Mesenchymal stem cell (in vitro differentiated cells and primary cell): ENCODE measurements around the gene USP6NL.

ENCODE experiments used
- DNase-seq: peaks from one replicate; pipeline ENCODE4 v3.0.0-alpha.2; 2013
- H2AFZ ChIP-seq: one replicate; pipeline ENCODE4 v1.6.1; 2013; ENCODE audit warnings: low read depth, mild to moderate bottlenecking, control low read depth, inconsistent platforms, low read length, moderate library complexity
- H2AK5ac ChIP-seq: 2 replicates; pipeline ENCODE4 v1.6.1; 2013; ENCODE audit warnings: low read length, moderate library complexity, mild to moderate bottlenecking, inconsistent platforms; ENCODE audit not compliant: severe bottlenecking
- H2BK120ac ChIP-seq: one replicate; pipeline ENCODE4 v1.6.1; 2013; ENCODE audit warnings: low read depth, mild to moderate bottlenecking, inconsistent platforms, low read length, moderate library complexity
- H2BK12ac ChIP-seq, 2 experiments: one replicate each; pipeline ENCODE4 v1.6.1; 2013; ENCODE audit warnings: inconsistent platforms in 2 of 2, low read length in 2 of 2, mild to moderate bottlenecking in 2 of 2, moderate library complexity in 2 of 2, control low read depth in 1 of 2
- H2BK15ac ChIP-seq: one replicate; pipeline ENCODE4 v1.6.1; 2013; ENCODE audit warnings: mild to moderate bottlenecking, low read depth, inconsistent platforms; ENCODE audit not compliant: poor library complexity, severe bottlenecking
- H2BK5ac ChIP-seq: 2 replicates; pipeline ENCODE4 v1.6.1; 2013; ENCODE audit warnings: low read depth, mild to moderate bottlenecking, low read length, control low read depth, inconsistent platforms; ENCODE audit not compliant: poor library complexity, severe bottlenecking
- H3K14ac ChIP-seq, 2 experiments: one replicate each; pipeline ENCODE4 v1.6.1; 2013; ENCODE audit warnings: inconsistent platforms in 2 of 2, low read length in 2 of 2, control low read depth in 1 of 2, mild to moderate bottlenecking in 1 of 2, moderate library complexity in 1 of 2
- H3K18ac ChIP-seq, 2 experiments: one replicate each; pipeline ENCODE4 v1.6.1; 2013; ENCODE audit warnings: inconsistent platforms in 2 of 2, low read length in 2 of 2, control low read depth in 1 of 2, low read depth in 1 of 2, mild to moderate bottlenecking in 1 of 2
- H3K23ac ChIP-seq, 2 experiments: one replicate each; pipeline ENCODE4 v1.6.1; 2013; ENCODE audit warnings: inconsistent platforms in 2 of 2, low read length in 2 of 2, mild to moderate bottlenecking in 2 of 2, moderate library complexity in 2 of 2, control low read depth in 1 of 2
- H3K27ac ChIP-seq: 2 replicates; pipeline ENCODE4 v1.5.1; 2013; ENCODE audit warnings: mild to moderate bottlenecking, moderate library complexity, low read length, control low read depth, inconsistent platforms; ENCODE audit not compliant: poor library complexity, severe bottlenecking
- H3K27me3 ChIP-seq, 2 experiments: 2 replicates each; pipeline versions ENCODE4 v1.6.1 to v1.7.0; 2013; ENCODE audit warnings: low read length in 2 of 2, mild to moderate bottlenecking in 2 of 2, moderate library complexity in 2 of 2, control low read depth in 1 of 2, inconsistent platforms in 1 of 2; ENCODE audit not compliant: control insufficient read depth in 1 of 2, insufficient read depth in 1 of 2
- H3K36me3 ChIP-seq, 2 experiments: 2 replicates each; pipeline versions ENCODE4 v1.6.1 to v1.7.0; 2013; ENCODE audit warnings: low read length in 2 of 2, control low read depth in 1 of 2, inconsistent platforms in 1 of 2, low read depth in 1 of 2, mild to moderate bottlenecking in 1 of 2; ENCODE audit not compliant: insufficient read depth in 2 of 2, control insufficient read depth in 1 of 2
- H3K4ac ChIP-seq, 2 experiments: one replicate each; pipeline ENCODE4 v1.6.1; 2013; ENCODE audit warnings: inconsistent platforms in 2 of 2, low read length in 2 of 2, mild to moderate bottlenecking in 2 of 2, moderate library complexity in 2 of 2, control low read depth in 1 of 2, low read depth in 1 of 2
- H3K4me1 ChIP-seq: 2 replicates; pipeline ENCODE4 v1.6.1; 2013; ENCODE audit warnings: low read depth, low read length, control low read depth; ENCODE audit not compliant: control insufficient read depth, insufficient read depth
- H3K4me2 ChIP-seq: 2 replicates; pipeline ENCODE4 v1.6.1; 2013; ENCODE audit warnings: low read length, mild to moderate bottlenecking, inconsistent platforms; ENCODE audit not compliant: poor library complexity, severe bottlenecking
- H3K4me3 ChIP-seq, 2 experiments: 2 replicates each; pipeline versions ENCODE4 v1.5.1 to v1.7.0; 2013; ENCODE audit warnings: low read length in 2 of 2, mild to moderate bottlenecking in 2 of 2, control low read depth in 1 of 2, low read depth in 1 of 2; ENCODE audit not compliant: insufficient read depth in 1 of 2
- H3K79me1 ChIP-seq: replicated peaks from 2 replicates; pipeline ENCODE4 v1.6.1; 2013; ENCODE audit warnings: mild to moderate bottlenecking, control low read depth, low read length, inconsistent platforms; ENCODE audit not compliant: poor library complexity, severe bottlenecking
- H3K9ac ChIP-seq: 2 replicates; pipeline ENCODE4 v1.7.0; 2013; ENCODE audit warnings: mild to moderate bottlenecking, low read length, moderate library complexity
- H3K9me3 ChIP-seq: 2 replicates; pipeline ENCODE4 v1.7.0; 2013; ENCODE audit warnings: mild to moderate bottlenecking, low read length; ENCODE audit not compliant: control insufficient read depth
- H4K8ac ChIP-seq: one replicate; pipeline ENCODE4 v1.6.1; 2013; ENCODE audit warnings: inconsistent platforms, mild to moderate bottlenecking, low read length, moderate library complexity
- H4K91ac ChIP-seq: one replicate; pipeline ENCODE4 v1.6.1; 2013; ENCODE audit warnings: mild to moderate bottlenecking, low read length, inconsistent platforms
- WGBS: methylation state at CpG from one replicate; pipeline ENCODE4 v1.1.7; 2013; ENCODE audit warnings: mixed read lengths; 5-methylcytosine and 5-hydroxymethylcytosine counted together

The USP6NL gene

DNA sequence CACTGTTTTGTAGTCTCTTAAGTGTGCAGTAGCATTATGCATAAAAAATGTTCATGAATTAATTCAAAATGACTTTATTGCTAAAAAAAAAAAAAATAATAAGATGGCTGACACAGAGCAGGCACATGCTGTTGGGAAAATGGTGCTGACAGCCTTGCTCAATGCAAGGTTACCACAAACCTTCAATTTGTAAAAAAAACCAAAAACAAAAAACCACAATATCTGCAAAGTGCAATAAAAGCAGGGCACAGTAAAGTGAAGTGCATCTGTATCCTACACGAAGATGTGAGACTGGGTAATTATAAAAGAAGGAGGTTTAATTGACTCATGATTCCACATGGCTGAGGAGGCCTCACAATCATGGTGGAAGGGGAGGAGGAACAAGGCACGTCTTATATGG is 185.8 kb downstream of the USP6NL start:
- no peak overlapping the region for H3K4me2 ChIP-seq
- H3K9ac ChIP-seq, result no peak overlapping the region
- no peak overlapping the region for H2BK5ac ChIP-seq
- H3K4ac ChIP-seq, result no peak overlapping the region
- 74% methylated on average over 2 of the region's 2 CpGs for WGBS
- no peak overlapping the region for H2AK5ac ChIP-seq
- no peak overlapping the region for H3K4me3 ChIP-seq
- no peak overlapping the region for H2AFZ ChIP-seq
- H4K91ac ChIP-seq, result no peak overlapping the region
- H3K27ac ChIP-seq, result no peak overlapping the region
- no peaks in the 10 kb centered on the region for H3K36me3 ChIP-seq
- no peak overlapping the region for H2BK12ac ChIP-seq
- H2BK15ac ChIP-seq, result no peak overlapping the region
- DNase-seq, result no peak
- no peak overlapping the region for H4K8ac ChIP-seq
- H3K18ac ChIP-seq, result no peak overlapping the region
- H3K23ac ChIP-seq, result no peak overlapping the region
- H3K27me3 ChIP-seq, result peaks cover 0 to 6% of the 10 kb centered on the region in 2 experiments
- H3K79me1 ChIP-seq, result no peaks in the 10 kb centered on the region
- peaks cover 32% of the 10 kb centered on the region for H3K9me3 ChIP-seq
- H3K14ac ChIP-seq, result no peak overlapping the region
- no peaks in the 10 kb centered on the region for H3K4me1 ChIP-seq
- H2BK120ac ChIP-seq, result no peak overlapping the region

DNA sequence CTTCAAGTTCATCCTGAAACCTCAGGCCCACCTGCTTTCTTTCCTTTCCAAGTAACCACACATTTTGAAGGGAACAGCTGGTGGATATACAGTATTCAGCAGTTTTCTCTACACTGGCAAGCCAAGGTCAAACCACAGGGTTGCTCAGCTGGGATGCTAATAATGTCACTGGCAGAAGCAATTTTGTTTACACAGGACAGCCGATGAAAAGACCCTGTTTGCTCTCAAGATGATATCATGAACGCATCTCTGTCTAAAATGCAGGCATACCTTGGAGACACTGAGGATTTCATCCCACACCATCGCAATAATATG is 186.2 kb downstream of the USP6NL start:
- H3K4ac ChIP-seq, result no peak overlapping the region
- H3K9me3 ChIP-seq, result peaks cover 36% of the 10 kb centered on the region
- 60% methylated on average over 1 of the region's 3 CpGs for WGBS
- no peak overlapping the region for H2AFZ ChIP-seq
- no peak overlapping the region for H2BK120ac ChIP-seq
- H2AK5ac ChIP-seq, result no peak overlapping the region
- no peak overlapping the region for H2BK5ac ChIP-seq
- no peak overlapping the region for H3K18ac ChIP-seq
- H4K8ac ChIP-seq, result no peak overlapping the region
- peaks cover 0 to 4% of the 10 kb centered on the region in 2 experiments for H3K27me3 ChIP-seq
- H3K9ac ChIP-seq, result no peak overlapping the region
- DNase-seq, result peak; percentile 38
- no peak overlapping the region for H3K27ac ChIP-seq
- H3K36me3 ChIP-seq, result no peaks in the 10 kb centered on the region
- H3K79me1 ChIP-seq, result no peaks in the 10 kb centered on the region
- no peak overlapping the region for H3K4me2 ChIP-seq
- H3K23ac ChIP-seq, result no peak overlapping the region
- no peak overlapping the region for H3K14ac ChIP-seq
- H2BK15ac ChIP-seq, result no peak overlapping the region
- H4K91ac ChIP-seq, result no peak overlapping the region
- no peak overlapping the region for H2BK12ac ChIP-seq
- no peak overlapping the region for H3K4me3 ChIP-seq
- no peaks in the 10 kb centered on the region for H3K4me1 ChIP-seq

DNA sequence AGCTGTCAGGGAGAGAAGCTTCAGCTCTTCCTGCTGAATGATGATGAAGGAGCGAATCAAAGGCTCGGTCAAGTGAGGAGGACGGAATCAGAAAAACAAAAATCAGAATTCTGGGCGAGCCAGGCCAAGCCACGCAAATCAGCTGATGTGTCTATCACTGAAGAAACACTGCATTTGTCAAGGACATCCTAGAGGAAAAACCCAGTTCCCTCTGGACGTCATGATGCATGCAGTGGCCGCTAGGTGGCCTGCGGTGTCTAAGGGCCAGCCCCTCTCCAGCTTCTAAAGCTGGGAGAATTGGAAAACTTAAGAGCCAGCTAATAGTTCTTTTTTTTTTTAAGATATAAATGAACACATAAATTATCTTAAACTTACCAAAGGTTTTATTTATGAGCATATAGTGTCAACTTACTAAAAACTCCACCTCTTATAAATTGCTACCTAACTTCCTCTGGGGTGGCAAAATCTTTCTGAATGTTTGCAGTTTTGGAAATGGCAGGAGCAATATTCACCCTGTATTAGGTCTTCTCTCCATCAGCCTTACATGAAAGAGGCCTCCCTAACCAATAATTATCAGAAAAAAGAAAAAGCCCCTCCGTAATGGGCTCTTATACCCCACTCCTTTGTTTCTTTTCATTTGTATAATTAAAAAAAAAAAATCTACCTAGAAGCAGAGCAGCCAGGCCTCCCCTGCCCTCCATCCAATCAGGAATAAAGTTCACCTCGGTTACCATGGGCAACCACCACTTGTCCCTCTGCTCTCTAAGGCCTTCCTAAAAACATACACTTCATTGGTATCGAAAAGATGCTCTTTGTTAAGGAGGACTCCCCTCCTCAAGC is 186.8 kb downstream of the USP6NL start:
- no peak overlapping the region for H2BK12ac ChIP-seq
- no peaks in the 10 kb centered on the region for H3K36me3 ChIP-seq
- H3K9me3 ChIP-seq, result peaks cover 36% of the 10 kb centered on the region
- no peak overlapping the region for H4K8ac ChIP-seq
- DNase-seq, result peak; percentile 51
- no peaks in the 10 kb centered on the region for H3K4me1 ChIP-seq
- H2AFZ ChIP-seq, result no peak overlapping the region
- no peak overlapping the region for H3K4me2 ChIP-seq
- H2AK5ac ChIP-seq, result no peak overlapping the region
- no peak overlapping the region for H3K9ac ChIP-seq
- no peak overlapping the region for H3K4me3 ChIP-seq
- H3K27ac ChIP-seq, result no peak overlapping the region
- no peak overlapping the region for H2BK15ac ChIP-seq
- no peak overlapping the region for H3K14ac ChIP-seq
- WGBS, result 40% methylated on average over 9 of the region's 11 CpGs
- no peak overlapping the region for H3K23ac ChIP-seq
- peaks cover 0 to 3% of the 10 kb centered on the region in 2 experiments for H3K27me3 ChIP-seq
- H3K4ac ChIP-seq, result no peak overlapping the region
- no peak overlapping the region for H3K18ac ChIP-seq
- no peak overlapping the region for H4K91ac ChIP-seq
- H2BK5ac ChIP-seq, result no peak overlapping the region
- no peak overlapping the region for H2BK120ac ChIP-seq
- H3K79me1 ChIP-seq, result no peaks in the 10 kb centered on the region

DNA sequence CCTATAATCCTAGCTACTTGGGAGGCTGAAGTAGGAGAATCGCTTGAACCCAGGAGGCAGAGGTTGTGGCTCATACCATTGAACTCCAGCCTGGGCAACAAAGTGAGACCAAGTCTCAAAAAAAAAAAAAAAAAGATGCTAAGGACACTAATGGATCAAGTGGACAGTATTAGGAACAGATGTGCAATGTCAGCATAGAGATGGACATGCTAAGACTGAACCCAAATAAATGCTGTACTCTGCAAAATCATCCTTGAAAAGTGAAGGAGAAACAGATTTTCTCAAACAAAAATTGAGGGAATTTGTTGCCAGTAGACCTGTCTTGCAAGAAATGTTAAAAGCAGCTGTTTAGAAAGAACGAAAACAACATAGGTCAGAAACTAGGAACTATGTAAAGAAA is 194.5 kb downstream of the USP6NL start:
- no peak overlapping the region for H4K8ac ChIP-seq
- H2AK5ac ChIP-seq, result no peak overlapping the region
- no peak overlapping the region for H3K4ac ChIP-seq
- H2BK15ac ChIP-seq, result no peak overlapping the region
- H2BK120ac ChIP-seq, result no peak overlapping the region
- peaks cover 10 to 14% of the 10 kb centered on the region in 2 experiments for H3K27me3 ChIP-seq
- H3K23ac ChIP-seq, result no peak overlapping the region
- H3K14ac ChIP-seq, result no peak overlapping the region
- H4K91ac ChIP-seq, result no peak overlapping the region
- WGBS, result 84% methylated on average over 2 of the region's 2 CpGs
- no peak overlapping the region for H3K4me2 ChIP-seq
- H3K36me3 ChIP-seq, result no peaks in the 10 kb centered on the region
- no peak overlapping the region for H2BK12ac ChIP-seq
- H2BK5ac ChIP-seq, result no peak overlapping the region
- peaks cover 31% of the 10 kb centered on the region for H3K9me3 ChIP-seq
- H3K27ac ChIP-seq, result no peak overlapping the region
- no peak overlapping the region for H3K9ac ChIP-seq
- no peak overlapping the region for H2AFZ ChIP-seq
- H3K18ac ChIP-seq, result no peak overlapping the region
- H3K4me3 ChIP-seq, result no peak overlapping the region
- no peak for DNase-seq
- H3K79me1 ChIP-seq, result no peaks in the 10 kb centered on the region
- no peaks in the 10 kb centered on the region for H3K4me1 ChIP-seq
